ENCODE data around the gene KDM7A.

The KDM7A gene

DNA sequence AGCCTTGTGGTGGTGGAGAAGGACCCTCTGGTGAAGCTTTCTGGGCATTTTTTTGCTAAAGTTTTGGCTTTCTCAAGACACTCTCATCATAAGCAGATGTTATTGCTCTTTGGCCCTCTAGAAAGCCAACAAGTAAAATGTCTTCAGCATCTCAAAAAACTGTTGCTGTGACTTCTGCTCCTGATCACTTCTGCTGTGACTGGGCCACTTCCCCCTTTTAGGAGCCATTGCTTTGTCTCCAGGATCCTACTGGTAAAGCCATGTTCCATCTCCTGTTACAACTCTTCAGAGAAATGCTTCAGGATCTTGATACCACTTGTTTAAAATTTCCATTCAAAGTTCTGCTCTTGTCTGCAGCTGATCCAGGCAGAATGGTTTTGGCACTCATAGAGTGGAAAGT, 125.0 kb downstream of the KDM7A start:
- DNase-seq, result no peak

DNA sequence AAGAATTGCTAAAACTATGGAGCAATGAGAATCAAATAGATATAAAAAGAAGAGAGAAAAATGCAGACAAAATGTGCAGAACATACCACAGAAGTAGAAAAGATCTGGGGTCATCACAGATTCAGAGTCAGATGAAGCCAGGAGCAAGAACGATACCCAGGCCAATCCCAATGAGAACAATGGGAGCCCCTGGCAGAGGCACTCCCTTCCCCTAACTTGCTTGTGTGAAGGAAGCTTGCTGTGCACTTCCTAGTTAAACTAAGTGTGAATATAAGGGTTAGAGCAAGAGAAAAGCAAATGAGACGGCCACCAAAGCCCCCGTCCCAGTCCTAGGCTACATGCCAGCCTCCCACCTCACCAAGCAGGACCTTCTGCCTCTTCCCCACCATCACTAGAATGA, 126.7 kb downstream of the KDM7A start:
- no peak for DNase-seq

DNA sequence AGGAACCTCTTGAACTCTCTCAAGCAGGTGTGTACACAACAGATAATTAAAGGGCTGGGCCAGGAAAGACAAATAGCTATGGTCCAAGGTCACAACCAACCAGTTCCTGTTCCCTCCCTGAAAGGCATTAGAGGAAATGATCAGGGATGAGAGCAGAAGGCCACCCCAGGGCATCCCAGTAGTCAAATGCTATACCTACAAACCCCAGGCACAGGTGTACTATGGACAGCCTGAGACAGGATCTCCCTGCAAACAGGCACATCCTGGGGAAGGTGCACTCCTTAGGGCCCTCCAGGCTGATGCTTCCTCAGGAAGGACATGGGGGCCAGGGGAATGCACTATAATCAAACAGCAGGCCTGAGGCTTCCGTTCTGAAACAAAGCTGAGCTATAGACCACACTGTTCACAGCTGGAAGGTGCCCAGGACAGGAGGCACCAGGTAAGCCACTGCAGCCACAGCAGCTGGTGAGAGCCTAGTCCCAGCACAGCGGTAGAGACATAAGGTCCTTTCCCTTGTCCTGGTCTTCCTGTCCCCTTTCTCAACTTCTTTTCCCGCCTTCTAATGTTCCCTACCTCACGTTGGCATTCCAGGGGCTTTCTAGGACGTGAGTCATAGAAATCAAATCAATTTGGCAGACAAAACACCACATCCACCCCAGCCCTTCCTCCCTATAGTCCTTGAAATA, 127.3 kb downstream of the KDM7A start:
- DNase-seq, result no peak

DNA sequence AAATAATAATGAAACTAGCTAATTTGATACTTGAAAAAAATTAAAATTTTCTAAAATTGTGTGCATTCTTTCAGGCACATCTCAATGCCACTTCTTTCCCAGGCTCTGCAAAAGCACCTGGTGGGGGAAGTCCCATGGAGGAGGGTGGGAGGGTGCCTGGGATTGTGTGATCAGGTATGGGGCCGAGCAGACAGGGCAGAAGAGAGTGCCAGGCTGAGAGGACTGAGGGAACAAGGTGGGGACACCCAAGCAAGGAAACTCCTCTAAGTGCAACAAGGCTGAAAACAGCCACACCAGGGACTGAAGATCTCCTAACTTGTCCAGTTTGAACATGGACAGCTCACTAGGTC, 127.8 kb downstream of the KDM7A start:
- no peak for DNase-seq

DNA sequence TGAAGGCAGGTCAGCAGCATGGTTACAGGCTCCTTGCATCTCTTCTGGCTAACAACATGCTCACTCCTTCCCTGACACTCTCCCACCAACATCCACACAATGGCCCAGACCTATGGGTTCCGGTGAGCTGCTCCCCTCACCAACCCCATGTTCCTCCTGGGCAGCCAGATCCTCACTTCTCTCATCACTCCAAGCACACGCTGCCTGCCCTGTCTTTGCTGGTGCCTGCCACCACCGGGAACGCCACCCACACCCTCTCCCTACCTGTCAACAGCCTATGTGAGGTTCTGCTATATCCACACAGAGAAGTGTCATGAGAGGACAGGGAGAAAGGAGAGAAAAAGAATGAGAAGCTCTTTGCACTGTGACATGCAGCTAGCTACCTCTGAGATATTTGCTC, 128.6 kb downstream of the KDM7A start:
- no peak for DNase-seq

DNA sequence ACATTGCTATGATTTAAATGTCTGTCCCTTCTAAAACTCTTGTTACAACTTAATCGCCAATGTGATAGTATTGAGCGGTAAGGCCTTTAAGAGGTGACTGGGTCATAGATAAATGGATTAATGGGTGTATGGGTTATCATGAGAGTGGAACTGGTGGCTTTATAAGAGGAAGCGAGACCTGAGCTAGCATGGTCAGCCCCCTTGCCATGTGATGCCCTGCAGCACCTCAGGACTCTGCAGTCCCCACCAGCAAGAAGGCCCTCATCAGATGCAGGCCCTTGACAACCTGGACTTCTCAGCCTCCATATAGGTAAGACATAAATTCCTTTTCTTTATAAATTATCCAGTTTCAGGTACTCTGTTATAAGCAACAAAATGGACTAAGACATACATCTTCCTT, 129.6 kb downstream of the KDM7A start:
- no peak for DNase-seq

DNA sequence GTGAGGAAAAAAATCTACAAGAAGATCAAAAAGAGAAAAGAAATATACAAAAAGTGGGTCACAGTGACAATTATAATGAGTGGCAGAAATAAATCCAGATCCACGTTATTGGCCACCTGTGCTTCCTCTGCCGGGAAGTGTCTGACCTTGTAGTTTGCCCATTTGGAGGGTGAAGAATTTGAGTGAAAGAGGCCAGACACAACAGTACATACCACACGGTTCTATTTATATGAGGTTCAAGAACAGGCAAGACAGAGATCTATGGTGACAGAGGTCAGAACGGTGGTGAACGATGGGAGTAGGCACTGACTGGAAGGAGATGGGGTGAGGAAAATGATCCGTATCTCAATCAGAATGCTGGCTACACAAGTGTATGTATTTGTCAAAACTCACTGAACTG, 131.1 kb downstream of the KDM7A start:
- DNase-seq, result no peak

DNA sequence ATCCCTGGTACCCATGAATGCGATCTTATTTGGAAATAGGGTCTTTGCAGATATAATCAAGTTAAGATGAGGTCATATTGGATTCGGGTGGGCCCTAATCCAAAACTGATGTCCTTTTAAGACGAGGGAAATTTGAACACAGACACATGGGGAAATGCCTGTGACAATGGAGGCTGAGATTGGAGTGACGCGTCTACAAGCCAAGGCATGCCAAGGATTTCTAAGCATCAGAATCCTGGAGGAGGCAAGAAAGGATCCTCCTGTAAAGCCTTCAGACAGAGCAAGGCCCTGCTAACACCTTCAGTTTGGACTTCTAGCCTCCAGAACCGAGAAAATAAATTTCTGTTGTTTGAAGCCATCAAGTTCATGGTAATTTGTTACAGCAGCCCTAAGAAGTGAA, 132.5 kb downstream of the KDM7A start:
- no peak for DNase-seq

DNA sequence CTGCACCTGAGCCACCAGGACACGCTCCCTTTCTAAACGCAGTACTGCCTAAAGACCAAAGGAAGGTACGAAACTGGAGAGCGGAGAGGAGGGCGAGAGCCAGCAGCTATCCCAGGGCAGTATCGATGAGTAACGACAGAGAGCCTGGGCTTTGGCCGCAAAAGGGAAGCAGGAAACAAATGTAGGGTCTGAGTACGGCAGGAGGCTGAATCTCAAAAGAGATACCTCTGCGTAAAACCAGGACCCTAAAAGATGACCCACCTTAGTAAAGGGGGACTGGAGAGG, 134.5 kb downstream of the KDM7A start:
- DNase-seq, result no peak

DNA sequence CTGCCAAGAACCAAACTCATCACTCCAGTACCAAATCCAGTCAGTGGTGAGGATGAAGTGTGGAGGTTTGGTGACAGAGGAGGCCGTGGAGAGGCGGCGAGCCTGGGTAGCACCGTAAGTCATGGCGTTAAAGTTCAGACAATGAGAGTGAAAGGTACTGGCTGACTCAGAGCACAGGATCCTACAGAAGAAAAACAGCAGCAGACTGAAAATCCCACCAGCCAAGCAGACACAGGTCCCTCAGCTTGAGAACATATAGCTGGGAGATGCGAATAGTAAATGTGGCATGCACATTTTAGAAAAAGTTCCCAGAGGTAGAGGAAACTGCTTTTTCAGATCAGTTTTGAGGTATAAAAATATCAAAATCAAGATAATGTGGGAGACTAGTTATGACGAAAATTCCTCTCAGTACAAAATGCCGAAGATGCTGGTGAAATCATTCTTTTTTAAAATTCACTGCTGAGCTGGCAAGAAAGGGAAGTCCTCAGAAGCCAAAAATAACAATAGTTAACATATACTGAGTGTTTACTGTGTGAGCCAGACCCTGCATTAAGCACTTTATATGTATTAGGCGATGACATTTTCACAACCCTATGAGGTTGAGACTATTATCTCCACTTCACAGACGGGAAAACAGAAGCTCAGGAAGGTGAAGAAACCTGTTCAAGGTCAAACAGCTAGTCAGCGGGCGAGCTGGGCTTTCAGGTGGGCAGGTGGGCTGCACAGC, 135.0 kb downstream of the KDM7A start:
- DNase-seq, result no peak

DNA sequence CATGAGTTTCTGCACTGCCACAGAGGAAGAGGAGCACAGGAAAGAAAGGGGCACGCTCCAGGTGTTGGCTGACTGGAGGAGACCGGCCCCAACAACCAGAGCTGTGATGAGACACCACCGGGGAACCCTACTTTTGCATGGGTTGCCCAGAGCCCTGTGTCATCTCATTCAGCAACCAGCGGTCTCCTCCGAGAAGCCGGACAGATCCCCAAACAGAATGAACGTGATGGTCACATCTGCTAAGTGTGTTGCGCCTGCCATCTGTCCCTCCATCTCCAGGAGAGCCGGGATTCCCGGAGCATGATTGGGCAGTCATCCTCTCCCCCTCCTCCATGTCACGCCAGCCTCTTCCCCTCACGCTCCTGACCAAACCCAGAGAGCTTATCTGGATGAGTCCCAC, 136.9 kb downstream of the KDM7A start:
- DNase-seq, result no peak

DNA sequence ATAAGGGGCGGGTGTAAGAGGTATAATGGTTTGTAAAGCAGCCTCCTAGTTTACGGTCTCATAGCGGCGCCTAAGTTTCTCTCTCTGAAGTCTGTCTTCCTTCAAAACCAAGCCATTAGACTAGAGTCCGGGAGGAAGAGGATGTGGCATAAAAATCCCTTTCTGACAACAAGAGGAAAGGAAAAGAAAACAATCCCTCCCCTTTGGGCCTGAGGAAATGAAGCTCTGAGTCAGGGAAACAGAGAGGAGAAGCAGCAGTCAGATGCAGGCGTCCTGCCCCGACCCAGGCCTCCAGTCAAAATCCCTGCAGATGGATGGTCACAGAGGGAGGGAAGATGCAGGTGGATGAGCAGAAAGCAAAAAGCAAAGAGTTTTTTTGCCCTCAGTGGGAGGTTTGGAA, 137.7 kb downstream of the KDM7A start:
- DNase-seq, result no peak

DNA sequence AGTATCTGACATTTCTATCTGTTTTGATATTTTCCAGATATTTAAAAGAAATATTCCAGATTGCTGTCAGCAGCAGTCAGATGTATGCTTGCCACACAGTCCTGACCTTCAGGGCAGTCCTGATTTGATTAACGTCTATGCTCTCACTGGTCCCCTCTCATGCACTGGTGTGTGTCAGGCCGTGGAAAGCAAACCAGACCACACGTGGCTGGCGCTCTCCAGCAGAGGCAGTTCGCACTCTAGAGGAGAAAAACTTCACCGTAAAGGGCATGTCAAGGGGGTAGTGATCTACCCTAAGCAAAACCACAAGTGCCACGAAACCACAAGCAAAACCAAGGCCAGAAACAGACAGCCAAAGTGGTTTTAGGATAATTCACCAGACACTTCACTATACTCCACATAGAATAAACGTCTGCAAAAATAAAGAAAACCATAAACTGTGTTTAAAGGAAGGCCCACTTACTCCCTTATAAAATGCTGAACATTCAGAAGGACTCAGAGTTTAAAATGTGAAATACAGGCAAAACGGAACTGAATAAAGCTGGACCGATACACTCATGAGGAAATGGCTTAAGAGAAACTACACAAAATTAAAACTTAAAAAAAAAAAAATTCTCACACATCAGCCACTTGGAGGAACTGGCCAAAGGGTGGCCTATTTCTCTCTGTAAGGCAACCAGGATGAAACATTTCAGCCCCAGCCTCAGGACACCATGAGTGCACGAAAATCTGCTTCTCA, 140.4 kb downstream of the KDM7A start:
- DNase-seq, result no peak

DNA sequence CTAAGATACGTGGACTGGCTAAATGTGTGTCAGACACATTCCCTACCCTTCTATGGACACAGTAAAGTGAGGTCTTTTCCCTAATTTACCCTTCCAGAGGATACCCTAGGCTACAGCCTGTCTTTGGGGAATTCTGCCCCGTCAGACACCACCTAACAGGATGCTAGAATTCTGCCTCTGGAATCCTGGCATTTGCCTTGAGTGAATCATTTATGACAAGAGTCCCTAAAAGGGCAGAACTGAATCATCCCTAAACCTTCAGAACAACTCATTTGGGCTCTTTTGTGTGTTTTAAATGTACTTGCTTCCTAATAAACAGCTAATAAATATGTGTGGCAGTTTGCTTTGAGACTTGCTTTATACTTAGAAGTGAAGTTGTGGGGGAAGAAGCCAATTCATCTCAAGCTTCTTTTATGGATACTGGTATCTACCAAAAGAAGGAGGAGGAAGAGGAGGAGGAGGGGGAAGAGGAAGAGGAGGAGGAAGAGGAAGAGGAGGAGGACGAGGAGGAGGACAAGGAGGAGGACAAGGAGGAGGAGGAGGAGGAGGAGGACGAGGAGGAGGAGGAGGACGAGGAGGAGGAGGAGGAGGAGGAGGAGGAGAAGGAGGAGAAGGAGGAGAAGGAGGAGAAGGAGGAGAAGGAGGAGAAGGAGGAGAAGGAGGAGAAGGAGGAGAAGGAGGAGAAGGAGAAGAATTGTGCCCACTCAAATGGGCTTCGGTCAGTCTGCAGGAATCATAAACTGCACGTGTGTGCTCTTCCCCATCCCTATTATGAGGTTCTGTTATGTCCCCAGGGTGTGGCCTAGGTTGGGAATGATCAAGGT, 141.2 kb downstream of the KDM7A start:
- DNase-seq, result no peak
